GM23338 (cell line): ENCODE measurements around the gene KLF2. TPM values are rescaled to one million over a fixed set of nuclear protein-coding genes. Genes with fewer than 3 reads are reported as not detected.

Experiments used
- ATAC-seq: fragments of 200-7000 bp; cut with Tn5 transposase; 3 replicates; pipeline ENCODE4 v1.9.1; 2020
- DNase-seq: peaks from one replicate; pipeline ENCODE4 v3.0.0-alpha.2; 2015; ENCODE audit warnings: low spot score
- H2AFZ ChIP-seq: fragments of 200-600 bp; sonication (generic); 2 replicates; pipeline ENCODE4 v1.8.0; 2016; ENCODE audit warnings: antibody characterized with exemption, mild to moderate bottlenecking, moderate library complexity
- H3F3A ChIP-seq: fragments of 200-600 bp; sonication (generic); replicated peaks from 2 replicates; pipeline ENCODE4 v1.8.0; 2017; ENCODE audit warnings: antibody characterized with exemption, mixed run types, low read depth
- H3K27ac ChIP-seq: fragments of 200-600 bp; sonication (generic); 2 replicates; pipeline ENCODE4 v1.6.1; 2016; ENCODE audit warnings: low read depth
- H3K27me3 ChIP-seq: fragments of 200-600 bp; sonication (generic); 2 replicates; pipeline ENCODE4 v1.8.0; 2016; ENCODE audit warnings: mild to moderate bottlenecking, mixed run types, moderate library complexity; ENCODE audit not compliant: insufficient read depth
- H3K36me3 ChIP-seq: fragments of 200-600 bp; sonication (generic); 2 replicates; pipeline ENCODE4 v1.8.0; 2016; ENCODE audit warnings: mild to moderate bottlenecking; ENCODE audit not compliant: insufficient read depth
- H3K4me1 ChIP-seq: fragments of 200-600 bp; sonication (generic); 2 replicates; pipeline ENCODE4 v1.8.0; 2016; ENCODE audit warnings: mild to moderate bottlenecking, moderate library complexity; ENCODE audit not compliant: insufficient read depth
- H3K4me2 ChIP-seq: fragments of 200-600 bp; sonication (generic); 2 replicates; pipeline ENCODE4 v1.7.1; 2017; ENCODE audit warnings: mixed run types
- H3K4me3 ChIP-seq: fragments of 200-600 bp; sonication (generic); 2 replicates; pipeline ENCODE4 v1.6.1; 2016; ENCODE audit warnings: mixed run types
- H3K79me2 ChIP-seq: fragments of 200-600 bp; sonication (generic); replicated peaks from 2 replicates; pipeline ENCODE4 v1.8.0; 2017; ENCODE audit warnings: mild to moderate bottlenecking; ENCODE audit not compliant: insufficient read depth
- H3K9me2 ChIP-seq: fragments of 200-600 bp; sonication (generic); 2 replicates; pipeline ENCODE4 v1.8.0; 2017; ENCODE audit not compliant: insufficient read depth
- H4K20me1 ChIP-seq: fragments of 200-600 bp; sonication (generic); replicated peaks from 2 replicates; pipeline ENCODE4 v1.8.0; 2017; ENCODE audit warnings: mild to moderate bottlenecking; ENCODE audit not compliant: insufficient read depth
- H3K27ac Mint-ChIP-seq: 2 replicates; pipeline ENCODE4 v1.8.0; 2020; ENCODE audit warnings: inconsistent platforms, mild to moderate bottlenecking, moderate library complexity, mixed read lengths
- H3K27me3 Mint-ChIP-seq: 3 replicates; pipeline ENCODE4 v1.8.0; 2022; ENCODE audit warnings: low read depth, mild to moderate bottlenecking, moderate library complexity, mixed read lengths, inconsistent platforms; ENCODE audit not compliant: insufficient read depth, poor library complexity
- H3K36me3 Mint-ChIP-seq: 3 replicates; pipeline ENCODE4 v1.8.0; 2021; ENCODE audit warnings: low read depth, mild to moderate bottlenecking, inconsistent platforms, moderate library complexity, mixed read lengths
- H3K4me1 Mint-ChIP-seq: 3 replicates; pipeline ENCODE4 v1.8.0; 2020; ENCODE audit warnings: mild to moderate bottlenecking, inconsistent platforms, mixed read lengths
- H3K4me3 Mint-ChIP-seq: 3 replicates; pipeline ENCODE4 v1.8.0; 2021; ENCODE audit warnings: moderate library complexity, mild to moderate bottlenecking, inconsistent platforms, mixed read lengths
- H3K9me3 Mint-ChIP-seq: 3 replicates; pipeline ENCODE4 v1.8.0; 2020; ENCODE audit warnings: moderate library complexity, mild to moderate bottlenecking, inconsistent platforms, mixed read lengths
- CREB1 ChIP-seq: fragments of 250-450 bp; sonication (Bioruptor Pico); IDR thresholded peaks from 2 replicates; pipeline ENCODE4 v1.5.0; 2020; ENCODE audit warnings: low read depth, mild to moderate bottlenecking, moderate library complexity
- CTCF ChIP-seq, 2 experiments: fragments of 200-600 bp in 1 of 2; sonication (generic) in 1 of 2; conservative IDR thresholded peaks; 2 replicates each; pipeline versions ENCODE4 v1.5.1 to v1.6.1; 2016 to 2017; ENCODE audit warnings: antibody characterized with exemption in 2 of 2, low read depth in 2 of 2, mild to moderate bottlenecking in 2 of 2, moderate library complexity in 1 of 2
- ETS1 ChIP-seq: IDR thresholded peaks from 2 replicates; pipeline ENCODE4 v1.6.1; 2016; ENCODE audit warnings: antibody characterized with exemption
- EZH2 ChIP-seq: fragments of 200-600 bp; sonication (generic); IDR thresholded peaks from one replicate; pipeline ENCODE4 v1.8.0; 2017; ENCODE audit warnings: antibody characterized with exemption, mild to moderate bottlenecking, low read depth; ENCODE audit not compliant: unreplicated experiment
- EZH2phosphoT487 ChIP-seq: fragments of 200-600 bp; sonication (generic); IDR thresholded peaks from one replicate; pipeline ENCODE4 v1.8.1; 2018; ENCODE audit warnings: antibody characterized with exemption; ENCODE audit not compliant: unreplicated experiment
- JUNB ChIP-seq: IDR thresholded peaks from one replicate; pipeline ENCODE4 v1.6.1; 2016; ENCODE audit warnings: antibody characterized with exemption; ENCODE audit not compliant: unreplicated experiment
- NANOG ChIP-seq: IDR thresholded peaks from 2 replicates; pipeline ENCODE4 v1.6.1; 2016; ENCODE audit warnings: antibody characterized with exemption, borderline replicate concordance
- POLR2AphosphoS5 ChIP-seq: IDR thresholded peaks from 2 replicates; pipeline ENCODE4 v1.6.1; 2016; ENCODE audit warnings: antibody characterized with exemption, low read depth
- STAT1 ChIP-seq: IDR thresholded peaks from one replicate; pipeline ENCODE4 v1.6.1; 2016; ENCODE audit warnings: antibody characterized with exemption; ENCODE audit not compliant: unreplicated experiment
- ZNF114 ChIP-seq: fragments of 250-450 bp; sonication (Bioruptor Pico); IDR thresholded peaks from 2 replicates; pipeline ENCODE4 v1.5.0; 2020; ENCODE audit warnings: mild to moderate bottlenecking, moderate library complexity
- ZNF331 ChIP-seq: fragments of 250-450 bp; sonication (Bioruptor Pico); IDR thresholded peaks from 2 replicates; pipeline ENCODE4 v1.5.0; 2020; ENCODE audit warnings: low read depth, mild to moderate bottlenecking, moderate library complexity
- ZNF462 ChIP-seq: fragments of 250-450 bp; sonication (Bioruptor Pico); IDR thresholded peaks from 2 replicates; pipeline ENCODE4 v1.5.0; 2020; ENCODE audit warnings: mild to moderate bottlenecking, moderate library complexity
- polyA plus RNA-seq: library from polyadenylated mRNA; unstranded; fragments of >200 nt; fragmentation: Nextera tagmentation; extraction: Ambion mirVana; gene quantifications from 2 replicates; pipeline ENCODE4 v1.2.1, GENCODE V29; 2016
- total RNA-seq: library from RNA; depleted of rRNA; stranded (reverse); fragments of >200 nt; shearing (Covaris generic); gene quantifications from 2 replicates; pipeline ENCODE4 v1.2.3, GENCODE V29; 2014

The KLF2 gene
- total and polyA plus RNA-seq, 2 experiments from 2014 or later: 0.90 TPM; not detected in 1

- H3F3A ChIP-seq: no peaks in the 10 kb centered on the region
- Mint-ChIP-seq H3K4me1 (peaks cover 11% of the 10 kb centered on the region; the same call in 2 of the 3 replicates), H3K9me3 (no peaks in the 10 kb centered on the region), H3K4me3 (no peak overlapping the region), H3K27me3 (peaks cover 14% of the 10 kb centered on the region), H3K36me3 (peaks cover 5% of the 10 kb centered on the region; the same call in 2 of the 3 replicates), H3K27ac (no peak overlapping the region)
- TF ChIP-seq NANOG: no peak
- no peak for TF ChIP-seq ETS1
- TF ChIP-seq POLR2AphosphoS5: no peak
- TF ChIP-seq CTCF (conservative IDR thresholded peaks at IDR 0.05; ENCODE audit: low read depth in 2 of 2): no peak
- no peak for TF ChIP-seq JUNB
- no peak for TF ChIP-seq EZH2phosphoT487
- no peak for TF ChIP-seq ZNF331
- no peak for TF ChIP-seq CREB1 (CRISPR knock-in tag)
- TF ChIP-seq STAT1: no peak
- TF ChIP-seq ZNF114 (CRISPR knock-in tag): no peak
- H3K27ac ChIP-seq: no peak overlapping the region
- H3K4me1 ChIP-seq: no peaks in the 10 kb centered on the region
- H3K36me3 ChIP-seq: no peaks in the 10 kb centered on the region
- no peaks in the 10 kb centered on the region for H3K27me3 ChIP-seq
- no peaks in the 10 kb centered on the region; the same call in 1 of the 2 replicates for H4K20me1 ChIP-seq
- no peak overlapping the region for H3K4me2 ChIP-seq
- H3K4me3 ChIP-seq: no peak overlapping the region
- ATAC-seq (no peak), DNase-seq (no peak)
- H2AFZ ChIP-seq: no peak overlapping the region
- no peaks in the 10 kb centered on the region for H3K9me2 ChIP-seq
- no peaks in the 10 kb centered on the region for H3K79me2 ChIP-seq
These were observed 35.3 kb downstream of the KLF2 start for GRCh38 chr19:16359964-16360363.

DNA sequence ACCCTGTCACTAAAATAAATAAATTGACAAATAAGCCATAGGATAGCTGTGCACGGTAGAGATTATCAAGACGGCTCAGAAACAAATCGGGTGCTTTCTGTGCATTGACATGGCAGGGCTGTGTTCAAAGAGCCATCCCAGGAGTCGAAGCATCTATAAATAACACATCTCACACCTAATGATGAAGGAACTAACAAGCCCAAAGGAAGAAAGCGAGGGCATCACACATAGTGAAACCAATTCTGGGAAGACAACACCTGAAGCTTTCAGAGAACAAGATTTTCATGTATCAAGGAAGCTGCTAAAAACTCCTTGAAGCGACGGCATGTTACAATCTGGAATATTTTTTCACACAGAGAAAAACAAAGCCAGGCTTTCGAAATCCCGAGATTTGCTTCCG is 36.1 kb downstream of the KLF2 start:
- H3K4me3 Mint-ChIP-seq: no peak overlapping the region
- no peaks in the 10 kb centered on the region for H3K36me3 ChIP-seq
- H3K27ac ChIP-seq: no peak overlapping the region
- H3K9me3 Mint-ChIP-seq: no peaks in the 10 kb centered on the region
- H3K4me1 ChIP-seq: no peaks in the 10 kb centered on the region
- no peak overlapping the region for H3K27ac Mint-ChIP-seq
- H4K20me1 ChIP-seq: no peaks in the 10 kb centered on the region; the same call in 1 of the 2 replicates
- peaks cover 11% of the 10 kb centered on the region; the same call in 2 of the 3 replicates for H3K4me1 Mint-ChIP-seq
- H2AFZ ChIP-seq: no peak overlapping the region
- peaks cover 5% of the 10 kb centered on the region; the same call in 2 of the 3 replicates for H3K36me3 Mint-ChIP-seq
- H3K79me2 ChIP-seq: no peaks in the 10 kb centered on the region
- no peak for ATAC-seq
- H3K9me2 ChIP-seq: no peaks in the 10 kb centered on the region
- H3F3A ChIP-seq: no peaks in the 10 kb centered on the region
- no peaks in the 10 kb centered on the region for H3K27me3 ChIP-seq
- no peak for DNase-seq
- no peak overlapping the region for H3K4me2 ChIP-seq
- peaks cover 14% of the 10 kb centered on the region for H3K27me3 Mint-ChIP-seq
- H3K4me3 ChIP-seq: no peak overlapping the region
- TF ChIP-seq NANOG (no peak), ETS1 (no peak), ZNF462 (no peak), ZNF114 (CRISPR knock-in tag) (no peak), EZH2 (no peak), ZNF331 (no peak), STAT1 (no peak)
